Neural crest cell (in vitro differentiated cells): Measurements from ENCODE around the gene GRK5. TPM values are rescaled to one million over a fixed set of nuclear protein-coding genes. Genes with fewer than 3 reads are reported as not detected.
"Not testable (repeated sequence)": the region's sequence is repeated elsewhere in the genome, so short reads cannot be mapped to it uniquely, and the experiment has no call there.

Experiments
- DNase-seq: peaks from one replicate; pipeline ENCODE4 v3.0.0; 2021; ENCODE audit warnings: low read depth, mixed read lengths, low spot score
- H3K27ac Mint-ChIP-seq: one replicate; pipeline ENCODE4 v1.8.0; 2021; ENCODE audit warnings: mild to moderate bottlenecking, mixed read lengths; ENCODE audit not compliant: unreplicated experiment
- H3K27me3 Mint-ChIP-seq: 2 replicates; pipeline ENCODE4 v1.8.0; 2021; ENCODE audit warnings: low read depth, mild to moderate bottlenecking, mixed read lengths
- H3K36me3 Mint-ChIP-seq: 2 replicates; pipeline ENCODE4 v1.8.0; 2021; ENCODE audit warnings: low read depth, mild to moderate bottlenecking, mixed read lengths
- H3K4me1 Mint-ChIP-seq: 2 replicates; pipeline ENCODE4 v1.8.0; 2021; ENCODE audit warnings: mixed read lengths
- H3K4me3 Mint-ChIP-seq: one replicate; pipeline ENCODE4 v1.8.0; 2021; ENCODE audit warnings: mild to moderate bottlenecking, mixed read lengths
- H3K9me3 Mint-ChIP-seq: 2 replicates; pipeline ENCODE4 v1.8.0; 2021; ENCODE audit warnings: mixed read lengths
- total RNA-seq: library from RNA; stranded (reverse); gene quantifications from 2 replicates; pipeline ENCODE4 v1.2.1, GENCODE V29; 2021
- TF ChIP-seq, protein P1 (sequence below): fragments of 200-600 bp; sonication (generic); conservative IDR thresholded peaks from 2 replicates; pipeline ENCODE4 v1.5.0; 2021; ENCODE audit warnings: antibody characterized with exemption, mild to moderate bottlenecking

The GRK5 gene
- total RNA-seq, 1 donor from 2014 or later: 13.5 TPM

DNA sequence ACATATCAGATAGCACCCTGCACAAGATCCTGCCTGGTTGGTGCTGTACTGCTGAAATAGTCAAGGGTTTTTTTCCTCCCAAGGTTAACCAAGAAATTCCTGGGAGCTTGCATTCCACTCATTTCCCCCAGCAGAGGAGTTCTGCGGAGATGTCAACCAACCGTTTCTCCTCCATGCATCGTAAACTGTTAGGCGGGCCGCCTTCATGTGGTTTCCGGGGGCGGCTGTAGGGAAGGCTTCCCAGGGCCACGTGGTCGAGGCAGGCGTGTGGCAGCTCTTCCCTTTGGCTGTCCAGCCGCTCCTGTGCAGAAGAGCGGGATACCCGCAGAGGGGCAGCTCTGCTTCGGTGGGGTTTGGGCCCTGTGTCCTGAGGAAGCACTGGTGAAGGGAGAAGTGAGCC is 221.4 kb downstream of the GRK5 start:
- no peak overlapping the region for H3K27ac Mint-ChIP-seq
- TF ChIP-seq, protein P1, sequence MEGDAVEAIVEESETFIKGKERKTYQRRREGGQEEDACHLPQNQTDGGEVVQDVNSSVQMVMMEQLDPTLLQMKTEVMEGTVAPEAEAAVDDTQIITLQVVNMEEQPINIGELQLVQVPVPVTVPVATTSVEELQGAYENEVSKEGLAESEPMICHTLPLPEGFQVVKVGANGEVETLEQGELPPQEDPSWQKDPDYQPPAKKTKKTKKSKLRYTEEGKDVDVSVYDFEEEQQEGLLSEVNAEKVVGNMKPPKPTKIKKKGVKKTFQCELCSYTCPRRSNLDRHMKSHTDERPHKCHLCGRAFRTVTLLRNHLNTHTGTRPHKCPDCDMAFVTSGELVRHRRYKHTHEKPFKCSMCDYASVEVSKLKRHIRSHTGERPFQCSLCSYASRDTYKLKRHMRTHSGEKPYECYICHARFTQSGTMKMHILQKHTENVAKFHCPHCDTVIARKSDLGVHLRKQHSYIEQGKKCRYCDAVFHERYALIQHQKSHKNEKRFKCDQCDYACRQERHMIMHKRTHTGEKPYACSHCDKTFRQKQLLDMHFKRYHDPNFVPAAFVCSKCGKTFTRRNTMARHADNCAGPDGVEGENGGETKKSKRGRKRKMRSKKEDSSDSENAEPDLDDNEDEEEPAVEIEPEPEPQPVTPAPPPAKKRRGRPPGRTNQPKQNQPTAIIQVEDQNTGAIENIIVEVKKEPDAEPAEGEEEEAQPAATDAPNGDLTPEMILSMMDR: no peak
- H3K27me3 Mint-ChIP-seq: no peaks in the 10 kb centered on the region
- peaks cover 10% of the 10 kb centered on the region for H3K36me3 Mint-ChIP-seq
- no peak for DNase-seq
- H3K4me1 Mint-ChIP-seq: peaks cover 11% of the 10 kb centered on the region
- H3K9me3 Mint-ChIP-seq: peaks cover 3% of the 10 kb centered on the region
- H3K4me3 Mint-ChIP-seq: no peak overlapping the region

DNA sequence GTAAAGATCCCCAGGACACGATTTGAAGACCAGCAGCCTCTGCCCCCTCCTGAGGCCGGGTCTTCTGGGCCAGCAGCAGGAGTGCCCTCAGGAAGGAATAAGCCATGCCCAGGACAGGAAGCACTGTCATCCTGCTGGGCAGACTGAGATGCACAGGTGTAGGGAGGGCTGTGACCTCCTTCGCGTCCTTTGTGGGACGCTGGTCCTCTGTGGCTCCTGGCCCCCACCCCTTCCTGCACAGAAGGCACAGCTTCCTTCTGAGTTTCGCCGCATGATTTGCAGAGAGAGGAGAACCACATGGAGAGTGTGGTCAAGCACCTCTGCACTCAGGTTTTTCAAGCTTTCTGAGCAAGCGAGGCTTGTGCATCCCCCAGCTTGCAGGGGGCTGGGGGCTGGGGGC is 222.4 kb downstream of the GRK5 start:
- H3K9me3 Mint-ChIP-seq: peaks cover 10% of the 10 kb centered on the region
- H3K36me3 Mint-ChIP-seq: peaks cover 20% of the 10 kb centered on the region
- no peaks in the 10 kb centered on the region for H3K27me3 Mint-ChIP-seq
- H3K27ac Mint-ChIP-seq: no peak overlapping the region
- no peak overlapping the region for H3K4me3 Mint-ChIP-seq
- H3K4me1 Mint-ChIP-seq: peaks cover 8% of the 10 kb centered on the region
- TF ChIP-seq, protein P1: no peak
- DNase-seq: no peak

DNA sequence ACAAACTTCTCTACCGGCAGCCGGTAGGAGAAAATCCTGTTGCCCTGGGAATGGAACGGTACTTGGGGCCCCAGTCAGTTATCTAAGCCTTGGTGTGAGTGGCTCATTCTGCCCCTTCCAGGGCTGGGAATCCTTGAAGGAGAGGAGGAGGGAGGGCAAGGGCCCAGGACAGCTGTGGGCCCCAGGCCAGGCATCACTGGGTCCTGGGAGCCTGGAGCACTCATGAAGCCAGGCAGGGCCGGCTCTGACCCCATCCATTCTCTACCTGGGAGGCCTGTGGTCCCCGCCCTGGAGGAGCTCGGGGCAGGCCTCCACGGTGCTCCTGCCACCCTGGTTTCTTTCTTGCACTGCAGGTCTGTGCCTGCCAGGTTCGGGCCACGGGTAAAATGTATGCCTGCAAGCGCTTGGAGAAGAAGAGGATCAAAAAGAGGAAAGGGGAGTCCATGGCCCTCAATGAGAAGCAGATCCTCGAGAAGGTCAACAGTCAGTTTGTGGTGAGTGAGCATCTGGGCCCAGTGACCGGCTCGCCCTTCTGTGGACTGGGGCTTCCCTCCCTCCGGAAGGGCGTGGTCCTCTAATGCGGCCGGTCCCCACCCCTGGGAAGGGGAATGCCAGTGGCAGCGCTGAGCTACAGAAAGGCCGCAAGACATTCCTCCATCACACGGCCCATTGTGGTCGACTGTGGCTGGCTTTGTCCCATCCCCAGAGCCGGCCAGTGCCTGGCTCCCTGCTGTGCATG is 223.8 kb downstream of the GRK5 start:
- no peaks in the 10 kb centered on the region for H3K4me1 Mint-ChIP-seq

DNA sequence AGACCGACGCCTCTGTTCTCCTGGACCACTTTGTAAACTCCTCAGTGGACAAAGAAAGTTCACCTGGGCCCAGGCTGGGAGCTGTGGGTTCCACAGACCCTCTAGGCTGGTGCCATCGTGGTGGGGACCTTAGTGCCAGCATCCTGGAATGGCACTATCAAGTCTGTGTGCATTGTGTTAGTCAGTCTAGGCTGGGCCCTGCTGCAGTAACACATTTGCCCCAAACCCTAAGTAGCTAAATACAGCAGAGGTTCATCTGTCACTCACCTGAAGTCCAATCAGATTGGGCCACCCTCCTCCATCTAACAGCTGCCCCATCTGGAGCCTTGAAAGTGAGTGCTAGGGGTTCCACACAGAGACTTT is 224.4 kb downstream of the GRK5 start:
- H3K9me3 Mint-ChIP-seq: peaks cover 17% of the 10 kb centered on the region

More for the DNA sequence above, 223.8 kb downstream of the GRK5 start:
- Mint-ChIP-seq H3K36me3 (peaks cover 31% of the 10 kb centered on the region), H3K4me3 (no peak overlapping the region), H3K27ac (no peak overlapping the region), H3K9me3 (peaks cover 17% of the 10 kb centered on the region), H3K27me3 (no peaks in the 10 kb centered on the region)
- no peak for DNase-seq
- TF ChIP-seq, protein P1: no peak

DNA sequence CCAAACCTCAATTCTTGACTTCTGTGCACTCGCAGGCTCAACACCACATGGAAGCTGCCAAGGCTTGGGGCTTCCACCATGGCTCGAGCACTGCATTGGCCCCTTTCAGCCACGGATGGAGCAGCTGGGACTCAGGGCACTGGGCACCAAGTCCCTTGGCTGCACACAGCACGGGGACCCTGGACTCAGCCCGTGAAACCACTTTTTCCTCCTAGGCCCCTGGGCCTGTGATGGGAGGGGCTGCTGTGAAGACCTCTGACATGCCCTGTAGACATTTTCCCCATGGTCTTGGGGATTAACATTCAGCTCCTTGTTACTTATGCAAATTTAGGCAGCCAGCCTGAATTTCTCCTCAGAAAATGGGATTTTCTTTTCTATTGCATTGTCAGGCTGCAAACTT is 227.6 kb downstream of the GRK5 start:
- DNase-seq, H3K27me3 Mint-ChIP-seq, H3K27ac Mint-ChIP-seq, H3K4me3 Mint-ChIP-seq, H3K4me1 Mint-ChIP-seq: not testable (repeated sequence)
- Mint-ChIP-seq H3K36me3 (peaks cover 38% of the 10 kb centered on the region), H3K9me3 (peaks cover 17% of the 10 kb centered on the region)

More for the DNA sequence above, 224.4 kb downstream of the GRK5 start:
- Mint-ChIP-seq H3K36me3 (peaks cover 31% of the 10 kb centered on the region), H3K4me1 (no peaks in the 10 kb centered on the region), H3K27ac (no peak overlapping the region), H3K27me3 (no peaks in the 10 kb centered on the region), H3K4me3 (no peak overlapping the region)
- DNase-seq: no peak
- TF ChIP-seq, protein P1: no peak

DNA sequence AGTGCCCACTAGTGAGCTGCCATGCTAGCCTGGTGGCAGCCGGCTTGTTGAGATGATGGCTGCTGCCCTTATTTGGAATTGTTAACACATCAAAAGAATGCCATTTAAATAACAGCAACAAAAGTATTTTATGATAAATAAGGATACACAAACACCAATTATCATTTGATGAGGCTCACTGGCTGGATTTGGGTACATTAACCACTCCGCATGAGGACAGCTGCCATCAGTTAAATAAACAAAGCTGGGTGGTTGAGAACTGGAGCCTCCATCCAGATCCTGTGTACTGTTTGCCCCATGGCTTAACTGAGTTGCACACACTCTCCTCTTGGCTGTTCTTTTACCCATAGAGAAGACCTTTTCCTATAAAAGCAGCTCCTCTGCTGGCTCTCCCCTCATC is 231.3 kb downstream of the GRK5 start:
- H3K36me3 Mint-ChIP-seq: peaks cover 29% of the 10 kb centered on the region
- H3K27ac Mint-ChIP-seq: no peak overlapping the region
- no peak for DNase-seq
- no peak overlapping the region for H3K4me3 Mint-ChIP-seq
- TF ChIP-seq, protein P1: no peak
- peaks cover 20% of the 10 kb centered on the region for H3K4me1 Mint-ChIP-seq
- H3K9me3 Mint-ChIP-seq: peaks cover 15% of the 10 kb centered on the region
- H3K27me3 Mint-ChIP-seq: no peaks in the 10 kb centered on the region
